T-helper 1 cell treated with Interleukin-12 subunit alpha and Interleukin-12 subunit beta and Interleukin-4 antibody, amounts not matched to agents 30 ng/mL and 1 ng/mL, for 36 hours (primary cell): ENCODE data around the gene PRAMEF12. TPM values are rescaled to one million over a fixed set of nuclear protein-coding genes. Genes with fewer than 3 reads are reported as not detected.

Experiments used
- total RNA-seq: library from RNA; stranded (reverse); gene quantifications from 2 replicates; pipeline ENCODE4 v1.2.3, GENCODE V29; 2022

Gene PRAMEF12
- total RNA-seq, 1 donor from 2014 or later = not detected

Other genes starting within 250 kb of the PRAMEF12 start
- gene DHRS3, start 155.5 kb upstream of the PRAMEF12 start, total RNA-seq = 79.5 and 87.0 TPM in 2 replicates
- gene AADACL4, start 129.7 kb upstream of the PRAMEF12 start, total RNA-seq = not detected in 2 replicates
- gene AADACL3, start 57.6 kb upstream of the PRAMEF12 start, total RNA-seq = not detected in 2 replicates
- not detected in 2 replicates for gene CFAP107, start 27.5 kb upstream of the PRAMEF12 start, total RNA-seq
- gene PRAMEF1, start 17.7 kb downstream of the PRAMEF12 start, total RNA-seq = not detected in 2 replicates
- gene PRAMEF11, start 57.7 kb downstream of the PRAMEF12 start, total RNA-seq = not detected in 2 replicates
- not detected in 2 replicates for gene HNRNPCL1, start 75.0 kb downstream of the PRAMEF12 start, total RNA-seq
- gene PRAMEF2, start 83.3 kb downstream of the PRAMEF12 start, total RNA-seq = not detected in 2 replicates
- not detected in 2 replicates for gene PRAMEF4, start 112.5 kb downstream of the PRAMEF12 start, total RNA-seq
- gene PRAMEF10, start 124.5 kb downstream of the PRAMEF12 start, total RNA-seq = not detected in 2 replicates
- not detected in 2 replicates for gene PRAMEF7, start 142.9 kb downstream of the PRAMEF12 start, total RNA-seq
- not detected in 2 replicates for gene PRAMEF6, start 173.8 kb downstream of the PRAMEF12 start, total RNA-seq